ENCODE measurements around the gene LETMD1.

- TF ChIP-seq EZH2 (IDR thresholded peaks at IDR 0.05; ENCODE audit: borderline replicate concordance) = no peak
- TF ChIP-seq CTCF (IDR thresholded peaks at IDR 0.05; ENCODE audit: poor library complexity) = no peak
- TF ChIP-seq EZH2phosphoT487 (IDR thresholded peaks at IDR 0.05; ENCODE audit: low read depth, severe bottlenecking, unreplicated experiment) = no peak
Observed at GRCh38 chr12:51059086-51059485, 11.0 kb downstream of the LETMD1 start.
